Common myeloid progenitor, CD34-positive (primary cell): ENCODE results near the gene AXIN1.
A peak's percentile ranks its signal among the peaks of the same experiment; 100 is the strongest.

Experiments used
- CTCF ChIA-PET: fragments of 350-600 bp; sonication (Branson Sonifier 250); formaldehyde crosslinking; loops from one replicate; lab custom pipeline; 2021; ENCODE audit warnings: antibody characterized with exemption; lab: Charles Lee
- POLR2A ChIA-PET: fragments of 350-600 bp; sonication (Branson Sonifier 250); formaldehyde crosslinking; loops from one replicate; lab custom pipeline; 2021; ENCODE audit warnings: antibody characterized with exemption; lab: Charles Lee
- DNase-seq, 3 donors: peaks; one replicate each; pipeline versions ENCODE4 v3.0.0 to v3.0.0-alpha.2; 2013
- H3K27ac ChIP-seq, 2 experiments: 1 replicate in 1 of 2; 2 replicates in 1 of 2; pipeline ENCODE4 v1.7.0; 2013; ENCODE audit warnings: inconsistent platforms in 2 of 2, low read length in 2 of 2, mild to moderate bottlenecking in 2 of 2, low read depth in 1 of 2, moderate library complexity in 1 of 2; ENCODE audit not compliant: severe bottlenecking in 2 of 2, insufficient read depth in 1 of 2, poor library complexity in 1 of 2
- H3K27me3 ChIP-seq, 5 experiments: replicated peaks in 2 of 5; 1 replicate in 3 of 5; 2 replicates in 2 of 5; pipeline versions ENCODE4 v1.6.1 to v1.7.0; 2013; ENCODE audit warnings: low read length in 4 of 5, mild to moderate bottlenecking in 2 of 5, moderate library complexity in 2 of 5, inconsistent platforms in 1 of 5; ENCODE audit not compliant: insufficient read depth in 5 of 5, control insufficient read depth in 4 of 5
- H3K36me3 ChIP-seq, 4 experiments: 1 replicate in 2 of 4; 2 replicates in 2 of 4; pipeline versions ENCODE4 v1.6.1 to v1.7.0; 2013; ENCODE audit warnings: low read length in 3 of 4, control low read depth in 1 of 4, mild to moderate bottlenecking in 1 of 4; ENCODE audit not compliant: control insufficient read depth in 4 of 4, insufficient read depth in 4 of 4
- H3K4me1 ChIP-seq, 4 experiments: 1 replicate in 3 of 4; 2 replicates in 1 of 4; pipeline versions ENCODE4 v1.6.1 to v1.7.1; 2013; ENCODE audit warnings: low read length in 3 of 4, mild to moderate bottlenecking in 3 of 4, control low read depth in 1 of 4, inconsistent platforms in 1 of 4, moderate library complexity in 1 of 4; ENCODE audit not compliant: control insufficient read depth in 4 of 4, insufficient read depth in 4 of 4; ENCODE audit errors: control extremely low read depth in 1 of 4
- H3K4me3 ChIP-seq, 7 experiments: 1 replicate in 4 of 7; 2 replicates in 3 of 7; pipeline versions ENCODE4 v1.5.1 to v1.7.0; 2013; ENCODE audit warnings: mild to moderate bottlenecking in 7 of 7, low read length in 6 of 7, moderate library complexity in 6 of 7, inconsistent platforms in 2 of 7, low read depth in 2 of 7, control low read depth in 1 of 7; ENCODE audit not compliant: insufficient read depth in 4 of 7, control insufficient read depth in 1 of 7; ENCODE audit errors: extremely low read depth in 1 of 7
- H3K9me3 ChIP-seq, 5 experiments: 1 replicate in 4 of 5; 2 replicates in 1 of 5; pipeline versions ENCODE4 v1.6.1 to v1.7.1; 2013; ENCODE audit warnings: low read length in 4 of 5, mild to moderate bottlenecking in 2 of 5, inconsistent platforms in 1 of 5, low read depth in 1 of 5, moderate library complexity in 1 of 5; ENCODE audit not compliant: control insufficient read depth in 4 of 5, insufficient read depth in 2 of 5; ENCODE audit errors: control extremely low read depth in 1 of 5
- whole genome bisulfite sequencing: methylation state at CpG from one replicate; pipeline ENCODE4 v1.1.5; 2013; ENCODE audit not compliant: insufficient coverage; 5-methylcytosine and 5-hydroxymethylcytosine counted together

AXIN1 gene

GRCh38 chr16:373020-373598, 20.6 kb upstream of the AXIN1 start:
- ChIA-PET POLR2A (no interaction called here), CTCF (interaction anchor here (0.6 kb wide), 1 partner anchor 9 kb away, joined by 3 read pairs; no protein-coding TSS in a partner anchor)
- Histone ChIP-seq H3K36me3 (peaks cover 0 to 74% (median 46%) of the 10 kb centered on the region in 4 experiments), H3K27ac (no peak overlapping the region), H3K4me1 (peaks cover 0 to 17% (median 16%) of the 10 kb centered on the region in 4 experiments), H3K9me3 (no peaks in the 10 kb centered on the region), H3K4me3 (no peak overlapping the region), H3K27me3 (no peaks in the 10 kb centered on the region)
- 96% methylated on average over 5 of the region's 5 CpGs for WGBS
- no peak for DNase-seq

- Histone ChIP-seq H3K4me1 (peaks cover 0 to 17% (median 16%) of the 10 kb centered on the region in 4 experiments), H3K9me3 (no peaks in the 10 kb centered on the region), H3K36me3 (peaks cover 0 to 79% (median 52%) of the 10 kb centered on the region in 4 experiments), H3K4me3 (no peak overlapping the region), H3K27ac (no peak overlapping the region), H3K27me3 (no peaks in the 10 kb centered on the region)
- DNase-seq = no peak
- 98% methylated on average over 17 of the region's 19 CpGs for WGBS
- ChIA-PET CTCF (interaction anchor here (0.6 kb wide), 1 partner anchor 8 kb away, joined by 3 read pairs; no protein-coding TSS in a partner anchor), POLR2A (no interaction called here)
These were observed 19.9 kb upstream of the AXIN1 start for GRCh38 chr16:372302-372983.

- H3K4me1 ChIP-seq = peaks cover 0 to 17% (median 16%) of the 10 kb centered on the region in 4 experiments
- no peaks in the 10 kb centered on the region for H3K9me3 ChIP-seq
- CTCF ChIA-PET = interaction anchor here (1.1 kb wide), 1 partner anchor 15 kb away, joined by 4 read pairs; no protein-coding TSS in a partner anchor
- no peak overlapping the region for H3K4me3 ChIP-seq
- peaks cover 0 to 78% (median 53%) of the 10 kb centered on the region in 4 experiments for H3K36me3 ChIP-seq
- DNase-seq = no peak
- POLR2A ChIA-PET = interaction anchor here (1.6 kb wide), 1 partner anchor 9 kb away, joined by 7 read pairs; no protein-coding TSS in a partner anchor
- no peaks in the 10 kb centered on the region for H3K27me3 ChIP-seq
- 97% methylated on average over 18 of the region's 31 CpGs for whole genome bisulfite sequencing
- H3K27ac ChIP-seq = peak overlapping the region in 1 of 2 experiments; percentile 77
These were observed 19.2 kb upstream of the AXIN1 start for GRCh38 chr16:371515-372301.

- POLR2A ChIA-PET = interaction anchor here (1.6 kb wide), 1 partner anchor 9 kb away, joined by 7 read pairs; no protein-coding TSS in a partner anchor
- peak overlapping the region in 1 of 2 experiments; percentile 77 for H3K27ac ChIP-seq
These were observed 18.5 kb upstream of the AXIN1 start for GRCh38 chr16:370979-371514.

GRCh38 chr16:370443-370842, 17.9 kb upstream of the AXIN1 start, which contains the start of gene MRPL28:
Gene MRPL28 (minus strand): TSS chr16:370538. CDS start chr16:370218, 320 bp downstream.
- Histone ChIP-seq H3K9me3 (no peaks in the 10 kb centered on the region), H3K4me1 (peaks cover 0 to 17% (median 16%) of the 10 kb centered on the region in 4 experiments), H3K27ac (peak within 1 kb of the TSS in 1 of 2 experiments; percentile 77), H3K27me3 (no peaks in the 10 kb centered on the region), H3K36me3 (peaks cover 0 to 74% (median 52%) of the 10 kb centered on the region in 4 experiments), H3K4me3 (peak within 1 kb of the TSS in 6 of 7 experiments; percentile 32 to 67 (median 48))
- WGBS = no CpG with 5 or more reads among the region's 30 CpGs
- ChIA-PET CTCF (interaction anchor here (0.9 to 1.8 kb wide), 5 partner anchors 8 to 263 kb away, joined by 4 read pairs; no protein-coding TSS in a partner anchor), POLR2A (interaction anchor here (1.6 kb wide), 1 partner anchor 10 kb away, joined by 7 read pairs; no protein-coding TSS in a partner anchor)
- DNase-seq = peak; percentile 95 to 97 (median 97)

More at GRCh38 chr16:370979-371514, 18.5 kb upstream of the AXIN1 start:
- no peak for DNase-seq
- Histone ChIP-seq H3K27me3 (no peaks in the 10 kb centered on the region), H3K4me1 (peaks cover 0 to 17% (median 16%) of the 10 kb centered on the region in 4 experiments), H3K9me3 (no peaks in the 10 kb centered on the region), H3K36me3 (peaks cover 0 to 78% (median 54%) of the 10 kb centered on the region in 4 experiments), H3K4me3 (peak overlapping the region in 4 of 7 experiments; percentile 38 to 67 (median 52))
- WGBS = 25% methylated on average over 6 of the region's 10 CpGs
- CTCF ChIA-PET = interaction anchor here (0.9 to 1.8 kb wide), 5 partner anchors 9 to 264 kb away, joined by 4 read pairs; no protein-coding TSS in a partner anchor

- Histone ChIP-seq H3K9me3 (no peaks in the 10 kb centered on the region), H3K27me3 (no peaks in the 10 kb centered on the region), H3K36me3 (peaks cover 0 to 71% (median 49%) of the 10 kb centered on the region in 4 experiments), H3K4me3 (peak overlapping the region in 4 of 7 experiments; percentile 32 to 62 (median 44)), H3K4me1 (peaks cover 0 to 17% (median 16%) of the 10 kb centered on the region in 4 experiments), H3K27ac (peak overlapping the region in 1 of 2 experiments; percentile 34)
- 83% methylated on average over 21 of the region's 44 CpGs for WGBS
- CTCF ChIA-PET = interaction anchor here (0.9 to 1.8 kb wide), 4 partner anchors 8 to 263 kb away, joined by 4 read pairs; no protein-coding TSS in a partner anchor
- POLR2A ChIA-PET = interaction anchor here (1.6 kb wide), 1 partner anchor 10 kb away, joined by 7 read pairs; no protein-coding TSS in a partner anchor
- DNase-seq = no peak
These were observed 17.4 kb upstream of the AXIN1 start for GRCh38 chr16:369866-370436.
